ENCODE data around the gene RELN.

GRCh38 chr7:103857435-103857834 lies 132.0 kb downstream of the RELN start:
- no peak for TF ChIP-seq CTCF (IDR thresholded peaks at IDR 0.05)
- TF ChIP-seq POLR2A (IDR thresholded peaks at IDR 0.05), result no peak

All from testis (tissue), 2 donors.